Thyroid gland (tissue), 4 donors: ENCODE measurements around the gene PUDP. TPM values are rescaled to one million over a fixed set of nuclear protein-coding genes. Genes with fewer than 3 reads are reported as not detected.

Experiments used
- DNase-seq, 2 donors: peaks; one replicate each; pipeline ENCODE4 v3.0.0-alpha.2; 2019
- H3K27ac ChIP-seq, 3 donors: fragments of 200-600 bp; sonication (generic); 1 replicate in 2 of 3; 2 replicates in 1 of 3; pipeline ENCODE4 v1.5.1; 2016 to 2019; ENCODE audit warnings: mild to moderate bottlenecking in 1 of 3, moderate library complexity in 1 of 3
- H3K27me3 ChIP-seq: fragments of 200-600 bp; sonication (generic); one replicate; pipeline ENCODE4 v1.5.1; 2019
- H3K36me3 ChIP-seq, 2 donors: fragments of 200-600 bp; sonication (generic); one replicate each; pipeline ENCODE4 v1.5.1; 2016 to 2019
- H3K4me1 ChIP-seq, 2 donors: fragments of 200-600 bp; sonication (generic); one replicate each; pipeline ENCODE4 v1.5.1; 2017 to 2019
- H3K4me3 ChIP-seq, 3 donors: fragments of 200-600 bp; sonication (generic); replicated peaks in 1 of 3; 1 replicate in 2 of 3; 2 replicates in 1 of 3; pipeline ENCODE4 v1.5.1; 2016; ENCODE audit warnings: mild to moderate bottlenecking in 1 of 3
- H3K9me3 ChIP-seq: fragments of 200-600 bp; sonication (generic); one replicate; pipeline ENCODE4 v1.5.1; 2017
- POLR2A ChIP-seq, 2 donors: fragments of 450-650 bp; IDR thresholded peaks; one replicate each; pipeline ENCODE4 v1.6.1; 2017; ENCODE audit warnings: antibody characterized with exemption in 2 of 2, mild to moderate bottlenecking in 2 of 2, moderate library complexity in 1 of 2
- WGBS, 2 donors: methylation state at CpG; one replicate each; pipeline ENCODE4 v1.1.5; 2017; 5-methylcytosine and 5-hydroxymethylcytosine counted together
- intact Hi-C: fragments of 100-400 bp; cut with DNase I; formaldehyde crosslinking; loops from one replicate; pipeline ENCODE4 v1.15.1; 2023
- total RNA-seq, 4 donors: library from RNA; depleted of rRNA; stranded (reverse); fragments of >200 nt; gene quantifications; one replicate each; pipeline ENCODE4 v1.2.3, GENCODE V29; 2016
- TF ChIP-seq, protein P1 (sequence below), 6 experiments: fragments of 200-600 bp in 3 of 6; fragments of 450-650 bp in 3 of 6; sonication (generic) in 3 of 6; IDR thresholded peaks; one replicate each; pipeline ENCODE4 v1.5.1; 2016 to 2019; ENCODE audit warnings: antibody characterized with exemption in 6 of 6, mild to moderate bottlenecking in 2 of 6, inconsistent platforms in 1 of 6, moderate library complexity in 1 of 6

PUDP gene
- total RNA-seq, 4 donors from 2014 or later = 11.3 to 27.5 (median 18.0) TPM

DNA sequence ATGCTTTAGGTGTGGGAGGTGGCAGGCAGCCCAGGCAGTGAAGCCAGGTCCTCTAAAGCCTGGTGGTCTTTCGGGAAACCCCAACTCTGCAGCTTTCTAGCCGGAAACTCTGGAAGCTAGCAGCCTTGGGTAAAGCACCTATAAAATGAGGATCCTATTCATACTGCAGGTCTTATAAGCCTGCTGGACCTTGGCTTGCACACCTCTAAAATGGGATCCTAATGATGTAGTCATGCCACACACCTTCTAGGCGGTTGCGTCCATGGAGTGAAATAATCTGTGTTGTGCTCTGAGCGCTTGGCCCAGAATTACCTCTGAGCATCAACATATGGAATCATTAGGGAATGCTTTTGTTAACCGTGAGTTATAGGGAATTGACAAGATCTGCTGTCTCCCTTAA lies 36.4 kb downstream of the PUDP start:
- Histone ChIP-seq H3K4me1 (peaks cover 8 to 21% of the 10 kb centered on the region in 2 donors), H3K27ac (no peak overlapping the region), H3K36me3 (no peaks in the 10 kb centered on the region), H3K4me3 (no peak overlapping the region), H3K9me3 (no peaks in the 10 kb centered on the region), H3K27me3 (no peaks in the 10 kb centered on the region)
- no peak for DNase-seq
- no peak for TF ChIP-seq POLR2A (IDR thresholded peaks at IDR 0.05)
- TF ChIP-seq, protein P1, sequence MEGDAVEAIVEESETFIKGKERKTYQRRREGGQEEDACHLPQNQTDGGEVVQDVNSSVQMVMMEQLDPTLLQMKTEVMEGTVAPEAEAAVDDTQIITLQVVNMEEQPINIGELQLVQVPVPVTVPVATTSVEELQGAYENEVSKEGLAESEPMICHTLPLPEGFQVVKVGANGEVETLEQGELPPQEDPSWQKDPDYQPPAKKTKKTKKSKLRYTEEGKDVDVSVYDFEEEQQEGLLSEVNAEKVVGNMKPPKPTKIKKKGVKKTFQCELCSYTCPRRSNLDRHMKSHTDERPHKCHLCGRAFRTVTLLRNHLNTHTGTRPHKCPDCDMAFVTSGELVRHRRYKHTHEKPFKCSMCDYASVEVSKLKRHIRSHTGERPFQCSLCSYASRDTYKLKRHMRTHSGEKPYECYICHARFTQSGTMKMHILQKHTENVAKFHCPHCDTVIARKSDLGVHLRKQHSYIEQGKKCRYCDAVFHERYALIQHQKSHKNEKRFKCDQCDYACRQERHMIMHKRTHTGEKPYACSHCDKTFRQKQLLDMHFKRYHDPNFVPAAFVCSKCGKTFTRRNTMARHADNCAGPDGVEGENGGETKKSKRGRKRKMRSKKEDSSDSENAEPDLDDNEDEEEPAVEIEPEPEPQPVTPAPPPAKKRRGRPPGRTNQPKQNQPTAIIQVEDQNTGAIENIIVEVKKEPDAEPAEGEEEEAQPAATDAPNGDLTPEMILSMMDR (IDR thresholded peaks at IDR 0.05) = no peak
- WGBS, 2 donors = 95 to 96% methylated on average over 4 to 5 of the region's 6 CpGs
- intact Hi-C loops = no loop called here

DNA sequence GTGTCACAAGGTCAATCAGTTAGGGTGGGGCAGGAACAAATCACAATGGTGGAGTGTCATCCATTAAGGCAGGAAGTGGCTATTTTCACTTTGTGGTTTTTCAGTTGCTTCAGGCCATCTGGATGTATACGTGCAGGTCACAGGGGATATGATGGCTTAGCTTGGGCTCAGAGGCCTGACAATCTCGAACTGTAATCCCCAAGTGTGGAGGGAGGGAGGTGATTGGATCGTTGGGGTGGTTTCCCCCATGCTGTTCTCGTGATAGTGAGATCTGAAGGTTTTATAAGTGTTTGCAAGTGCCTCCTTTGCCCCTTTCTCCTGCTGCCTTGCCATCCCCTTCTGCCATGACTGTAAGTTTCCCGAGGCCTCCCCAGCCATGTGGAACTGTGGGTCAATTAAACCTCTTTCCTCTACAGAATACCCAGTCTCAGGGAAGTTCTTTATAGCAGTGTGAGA lies 37.1 kb downstream of the PUDP start:
- H3K36me3 ChIP-seq = no peaks in the 10 kb centered on the region
- DNase-seq = no peak
- H3K27ac ChIP-seq = no peak overlapping the region
- intact Hi-C loops = no loop called here
- H3K4me1 ChIP-seq = peaks cover 8 to 21% of the 10 kb centered on the region in 2 donors
- TF ChIP-seq POLR2A (IDR thresholded peaks at IDR 0.05) = no peak
- TF ChIP-seq, protein P1 (IDR thresholded peaks at IDR 0.05) = no peak
- no peaks in the 10 kb centered on the region for H3K9me3 ChIP-seq
- WGBS, 2 donors = 62 to 92% methylated on average over 2 to 5 of the region's 5 CpGs
- H3K27me3 ChIP-seq = no peaks in the 10 kb centered on the region
- no peak overlapping the region for H3K4me3 ChIP-seq

DNA sequence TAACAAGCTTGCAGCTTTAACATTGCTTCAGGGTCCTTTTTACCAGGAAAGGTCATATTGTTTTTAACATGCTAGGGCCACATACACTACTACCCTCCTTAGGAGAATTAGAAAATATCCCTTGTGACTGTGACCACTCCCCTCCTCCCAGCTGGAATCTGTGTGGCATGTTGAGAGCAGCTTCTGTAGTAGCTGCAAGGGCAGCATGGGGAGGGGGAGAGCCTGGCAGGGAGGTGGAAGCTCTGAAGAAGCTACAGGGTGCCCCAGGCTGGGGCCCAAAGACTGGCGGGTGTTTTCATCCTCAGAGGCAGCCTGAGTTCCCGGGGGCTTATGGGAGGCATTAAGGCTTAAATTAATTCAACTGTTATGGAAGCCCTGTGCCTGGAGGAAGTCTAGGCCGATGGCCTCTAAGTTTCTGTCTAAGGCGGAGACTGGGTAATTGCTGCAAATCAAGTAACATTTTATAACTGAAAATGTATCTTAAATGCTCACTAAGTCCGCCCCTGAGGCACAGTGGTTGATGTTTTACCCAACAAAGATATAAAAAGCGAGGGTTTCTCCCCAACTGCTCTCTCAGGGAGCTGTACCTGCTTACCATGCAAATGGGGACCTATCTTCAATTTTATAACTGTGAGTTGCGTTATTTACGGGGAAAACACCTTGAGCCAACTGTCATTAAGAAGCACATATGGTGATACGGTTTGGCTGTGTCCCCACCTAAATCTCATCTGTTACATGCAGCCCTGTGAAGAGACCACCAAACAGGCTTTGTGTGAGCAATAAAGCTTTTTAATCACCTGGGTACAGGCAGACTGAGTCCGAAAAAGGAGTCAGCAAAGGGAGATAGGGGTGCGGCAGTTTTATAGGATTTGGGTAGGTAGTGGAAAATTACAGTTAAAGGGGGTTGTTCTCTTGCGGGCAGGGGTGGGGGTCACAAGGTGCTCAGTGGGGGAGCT lies 37.8 kb downstream of the PUDP start:
- TF ChIP-seq, protein P1 (IDR thresholded peaks at IDR 0.05) = no peak
- TF ChIP-seq POLR2A (IDR thresholded peaks at IDR 0.05) = no peak
- peak overlapping the region in 2 of 3 donors; percentile 22 to 61 for H3K27ac ChIP-seq

DNA sequence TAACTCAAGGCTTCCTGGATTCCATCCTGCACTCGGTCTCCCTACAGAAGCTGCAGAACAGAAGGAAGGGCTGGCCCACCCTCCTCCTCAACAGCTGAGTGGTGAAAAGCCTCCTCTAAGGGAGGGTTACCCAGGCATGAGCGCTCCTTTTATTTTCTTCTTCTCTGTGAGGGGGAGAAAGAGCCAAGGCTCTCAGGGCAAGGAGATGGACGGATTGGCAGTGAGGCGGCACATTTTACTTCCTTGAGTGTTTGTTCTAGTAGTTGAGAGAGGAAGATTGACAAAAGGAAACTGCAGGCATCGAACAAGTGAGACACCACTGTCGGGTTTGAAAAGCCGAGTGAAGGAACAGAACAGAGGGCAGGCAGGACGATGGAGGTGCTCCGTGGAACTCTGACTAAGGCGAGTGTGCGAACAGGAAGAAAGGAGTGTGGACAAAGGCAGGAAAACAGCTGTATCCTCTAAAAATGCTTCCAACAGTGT lies 38.9 kb downstream of the PUDP start:
- Histone ChIP-seq H3K4me3 (no peak overlapping the region), H3K27ac (peak overlapping the region; percentile 8 to 61 (median 22)), H3K9me3 (no peaks in the 10 kb centered on the region), H3K36me3 (peaks cover 0 to under 1% of the 10 kb centered on the region in 2 donors), H3K4me1 (peaks cover 8 to 21% of the 10 kb centered on the region in 2 donors), H3K27me3 (no peaks in the 10 kb centered on the region)
- WGBS, 2 donors = 11 to 20% methylated on average over 10 of the region's 11 CpGs
- TF ChIP-seq, protein P1 (IDR thresholded peaks at IDR 0.05) = no peak
- TF ChIP-seq POLR2A (IDR thresholded peaks at IDR 0.05) = no peak
- intact Hi-C loops = no loop called here
- DNase-seq = peak; percentile 30 to 34

More for the DNA sequence above, 37.8 kb downstream of the PUDP start:
- Histone ChIP-seq H3K9me3 (no peaks in the 10 kb centered on the region), H3K4me3 (no peak overlapping the region), H3K36me3 (no peaks in the 10 kb centered on the region), H3K27me3 (no peaks in the 10 kb centered on the region), H3K4me1 (peaks cover 8 to 21% of the 10 kb centered on the region in 2 donors)
- peak; percentile 6 for DNase-seq
- WGBS, 2 donors = 77 to 88% methylated on average over 12 of the region's 12 CpGs
- intact Hi-C loops = no loop called here

DNA sequence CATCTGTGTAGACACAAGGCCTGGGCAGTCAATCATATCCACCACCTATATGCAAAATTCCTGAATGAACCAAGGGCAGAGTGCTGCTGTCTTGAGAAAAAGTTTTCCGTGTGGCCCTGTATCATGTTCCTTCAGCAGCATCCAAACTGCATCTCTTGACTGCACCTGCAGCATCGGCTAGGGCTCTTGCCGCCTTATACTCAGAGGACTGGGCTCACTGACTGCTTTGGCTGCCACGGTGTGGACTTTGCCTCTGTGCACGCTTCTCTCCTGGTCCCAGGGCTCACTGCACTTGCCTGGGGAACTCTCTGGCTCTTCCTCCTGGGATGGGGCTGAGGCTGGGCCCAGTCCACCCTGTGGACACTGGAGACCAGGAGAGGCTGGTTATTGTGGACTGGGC lies 39.9 kb downstream of the PUDP start:
- no peak overlapping the region for H3K27ac ChIP-seq
- DNase-seq = no peak
- 93 to 100% methylated on average over 1 to 5 of the region's 5 CpGs for WGBS, 2 donors
- TF ChIP-seq POLR2A (IDR thresholded peaks at IDR 0.05) = no peak
- TF ChIP-seq, protein P1 (IDR thresholded peaks at IDR 0.05) = no peak
- H3K27me3 ChIP-seq = no peaks in the 10 kb centered on the region
- H3K36me3 ChIP-seq = peaks cover 0 to 6% of the 10 kb centered on the region in 2 donors
- H3K4me3 ChIP-seq = no peak overlapping the region
- peaks cover 8 to 21% of the 10 kb centered on the region in 2 donors for H3K4me1 ChIP-seq
- intact Hi-C loops = no loop called here
- H3K9me3 ChIP-seq = no peaks in the 10 kb centered on the region
